Astrocyte (in vitro differentiated cells and primary cell): ENCODE results near the gene MS4A4E. TPM values are rescaled to one million over a fixed set of nuclear protein-coding genes. Genes with fewer than 3 reads are reported as not detected.
A peak's percentile ranks its signal among the peaks of the same experiment; 100 is the strongest.
"Not testable (repeated sequence)": the region's sequence is repeated elsewhere in the genome, so short reads cannot be mapped to it uniquely, and the experiment has no call there.

ENCODE experiments used
- DNase-seq: peaks from one replicate; pipeline ENCODE4 v3.0.0-alpha.2; 2010; ENCODE audit warnings: low read depth
- FAIRE-seq: peaks from 2 replicates; lab custom pipeline; 2011; peaks lifted over from hg19 to GRCh38; lab: Jason Lieb, UNC
- H2AFZ ChIP-seq: 2 replicates; pipeline ENCODE4 v1.6.0; 2012; ENCODE audit warnings: low read depth, low read length, inconsistent platforms
- H3K27ac ChIP-seq: 2 replicates; pipeline ENCODE4 v1.5.1; 2011; ENCODE audit warnings: low read depth, low read length, inconsistent platforms
- H3K27me3 ChIP-seq: 2 replicates; pipeline ENCODE4 v1.6.0; 2011; ENCODE audit warnings: low read length, inconsistent platforms; ENCODE audit not compliant: insufficient read depth
- H3K36me3 ChIP-seq: 2 replicates; pipeline ENCODE4 v1.5.1; 2011; ENCODE audit warnings: low read length, inconsistent platforms; ENCODE audit not compliant: insufficient read depth
- H3K4me1 ChIP-seq: 2 replicates; pipeline ENCODE4 v1.5.1; 2011; ENCODE audit warnings: low read length, inconsistent platforms; ENCODE audit not compliant: insufficient read depth
- H3K4me2 ChIP-seq: 2 replicates; pipeline ENCODE4 v1.6.0; 2012; ENCODE audit warnings: low read length, inconsistent platforms
- H3K4me3 ChIP-seq: 2 replicates; pipeline ENCODE4 v1.5.1; 2011; ENCODE audit warnings: low read depth, mild to moderate bottlenecking, low read length, inconsistent platforms; ENCODE audit not compliant: insufficient read depth
- H3K79me2 ChIP-seq: 2 replicates; pipeline ENCODE4 v1.6.0; 2012; ENCODE audit warnings: mild to moderate bottlenecking, low read length, inconsistent platforms; ENCODE audit not compliant: insufficient read depth
- H3K9ac ChIP-seq: 2 replicates; pipeline ENCODE4 v1.6.0; 2012; ENCODE audit warnings: mild to moderate bottlenecking, low read length, inconsistent platforms
- H3K9me3 ChIP-seq: 2 replicates; pipeline ENCODE4 v1.5.1; 2012; ENCODE audit warnings: low read depth, mild to moderate bottlenecking, low read length, inconsistent platforms; ENCODE audit not compliant: insufficient read depth
- H4K20me1 ChIP-seq: 2 replicates; pipeline ENCODE4 v1.6.0; 2012; ENCODE audit warnings: low read length, inconsistent platforms; ENCODE audit not compliant: insufficient read depth
- H3K27ac Mint-ChIP-seq: one replicate; pipeline ENCODE4 v1.8.0; 2021; ENCODE audit warnings: mild to moderate bottlenecking, mixed read lengths; ENCODE audit not compliant: unreplicated experiment
- H3K27me3 Mint-ChIP-seq: one replicate; pipeline ENCODE4 v1.8.0; 2021; ENCODE audit warnings: low read depth, mixed read lengths; ENCODE audit not compliant: unreplicated experiment
- H3K36me3 Mint-ChIP-seq: one replicate; pipeline ENCODE4 v1.8.0; 2021; ENCODE audit warnings: low read depth, mixed read lengths; ENCODE audit not compliant: unreplicated experiment
- H3K4me1 Mint-ChIP-seq: one replicate; pipeline ENCODE4 v1.8.0; 2021; ENCODE audit warnings: low read depth, mixed read lengths; ENCODE audit not compliant: unreplicated experiment
- H3K4me3 Mint-ChIP-seq: one replicate; pipeline ENCODE4 v1.8.0; 2021; ENCODE audit warnings: mild to moderate bottlenecking, moderate library complexity, mixed read lengths; ENCODE audit not compliant: unreplicated experiment
- H3K9me3 Mint-ChIP-seq: one replicate; pipeline ENCODE4 v1.8.0; 2021; ENCODE audit warnings: mild to moderate bottlenecking, mixed read lengths; ENCODE audit not compliant: unreplicated experiment
- EZH2 ChIP-seq: IDR thresholded peaks from 2 replicates; pipeline ENCODE4 v1.6.1; 2012; ENCODE audit warnings: mild to moderate bottlenecking, low read length, inconsistent platforms; ENCODE audit not compliant: insufficient read depth
- total RNA-seq: library from RNA; stranded (reverse); gene quantifications from 2 replicates; pipeline ENCODE4 v1.2.1, GENCODE V29; 2021
- TF ChIP-seq, protein P1 (sequence below): IDR thresholded peaks from 2 replicates; pipeline ENCODE4 v1.5.1; 2011; ENCODE audit warnings: low read depth, mild to moderate bottlenecking, inconsistent platforms, low read length, moderate library complexity; ENCODE audit not compliant: insufficient read depth

MS4A4E gene
- total RNA-seq, 1 donor from 2014 or later, result not detected

DNA sequence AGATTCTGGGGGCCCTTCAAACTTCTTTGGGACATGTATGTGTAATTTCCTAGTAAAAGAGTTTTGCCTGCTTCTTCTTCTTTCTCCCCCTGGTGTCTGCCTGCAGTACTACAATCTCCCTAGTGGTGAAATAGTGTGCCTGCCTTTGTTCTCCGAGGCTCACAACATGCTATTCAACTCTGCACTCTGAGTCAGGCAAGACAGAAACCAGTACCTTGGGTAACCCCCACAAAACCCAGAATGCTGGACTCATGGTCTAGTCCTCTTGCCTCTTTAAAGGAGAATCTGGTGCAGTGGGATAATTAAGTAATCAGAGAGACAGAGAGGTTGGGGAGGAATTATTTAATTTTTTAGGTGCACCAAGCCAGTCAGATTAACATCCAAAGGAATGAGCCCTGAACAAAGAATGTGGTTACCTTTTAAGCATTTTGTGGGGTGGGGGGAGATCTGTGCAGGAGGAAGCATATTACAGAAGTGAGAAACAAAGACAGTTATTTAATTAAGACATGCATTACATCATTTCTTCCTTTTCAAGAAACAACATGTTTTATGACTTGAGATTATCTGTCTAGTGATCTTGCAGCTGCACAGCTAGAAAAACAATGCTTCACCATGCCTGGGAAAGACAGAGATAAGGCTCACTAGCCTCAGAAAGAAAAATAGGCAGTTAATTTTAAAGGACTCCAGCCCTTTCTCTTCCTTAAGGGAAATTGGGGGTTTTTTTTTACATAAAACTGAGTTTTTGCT lies 49.1 kb downstream of the MS4A4E start:
- no peak overlapping the region for H3K4me3 Mint-ChIP-seq
- no peak overlapping the region for H3K27ac ChIP-seq
- peaks cover 10% of the 10 kb centered on the region for H3K4me1 Mint-ChIP-seq
- H3K9me3 ChIP-seq, result no peaks in the 10 kb centered on the region
- no peak overlapping the region for H3K4me2 ChIP-seq
- peaks cover 4% of the 10 kb centered on the region for H3K9me3 Mint-ChIP-seq
- H3K27me3 ChIP-seq, result no peaks in the 10 kb centered on the region
- H3K27ac Mint-ChIP-seq, result peak overlapping the region; percentile 28
- H3K36me3 ChIP-seq, result no peaks in the 10 kb centered on the region
- TF ChIP-seq, protein P1, sequence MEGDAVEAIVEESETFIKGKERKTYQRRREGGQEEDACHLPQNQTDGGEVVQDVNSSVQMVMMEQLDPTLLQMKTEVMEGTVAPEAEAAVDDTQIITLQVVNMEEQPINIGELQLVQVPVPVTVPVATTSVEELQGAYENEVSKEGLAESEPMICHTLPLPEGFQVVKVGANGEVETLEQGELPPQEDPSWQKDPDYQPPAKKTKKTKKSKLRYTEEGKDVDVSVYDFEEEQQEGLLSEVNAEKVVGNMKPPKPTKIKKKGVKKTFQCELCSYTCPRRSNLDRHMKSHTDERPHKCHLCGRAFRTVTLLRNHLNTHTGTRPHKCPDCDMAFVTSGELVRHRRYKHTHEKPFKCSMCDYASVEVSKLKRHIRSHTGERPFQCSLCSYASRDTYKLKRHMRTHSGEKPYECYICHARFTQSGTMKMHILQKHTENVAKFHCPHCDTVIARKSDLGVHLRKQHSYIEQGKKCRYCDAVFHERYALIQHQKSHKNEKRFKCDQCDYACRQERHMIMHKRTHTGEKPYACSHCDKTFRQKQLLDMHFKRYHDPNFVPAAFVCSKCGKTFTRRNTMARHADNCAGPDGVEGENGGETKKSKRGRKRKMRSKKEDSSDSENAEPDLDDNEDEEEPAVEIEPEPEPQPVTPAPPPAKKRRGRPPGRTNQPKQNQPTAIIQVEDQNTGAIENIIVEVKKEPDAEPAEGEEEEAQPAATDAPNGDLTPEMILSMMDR, result peak; percentile 83
- no peak for TF ChIP-seq EZH2
- no peak overlapping the region for H3K4me3 ChIP-seq
- H2AFZ ChIP-seq, result no peak overlapping the region
- no peak overlapping the region for H3K9ac ChIP-seq
- no peaks in the 10 kb centered on the region for H3K27me3 Mint-ChIP-seq
- no peaks in the 10 kb centered on the region for H4K20me1 ChIP-seq
- no peaks in the 10 kb centered on the region for H3K36me3 Mint-ChIP-seq
- H3K4me1 ChIP-seq, result no peaks in the 10 kb centered on the region
- DNase-seq (peak; percentile 0), FAIRE-seq (peak; percentile 54)
- H3K79me2 ChIP-seq, result no peaks in the 10 kb centered on the region

DNA sequence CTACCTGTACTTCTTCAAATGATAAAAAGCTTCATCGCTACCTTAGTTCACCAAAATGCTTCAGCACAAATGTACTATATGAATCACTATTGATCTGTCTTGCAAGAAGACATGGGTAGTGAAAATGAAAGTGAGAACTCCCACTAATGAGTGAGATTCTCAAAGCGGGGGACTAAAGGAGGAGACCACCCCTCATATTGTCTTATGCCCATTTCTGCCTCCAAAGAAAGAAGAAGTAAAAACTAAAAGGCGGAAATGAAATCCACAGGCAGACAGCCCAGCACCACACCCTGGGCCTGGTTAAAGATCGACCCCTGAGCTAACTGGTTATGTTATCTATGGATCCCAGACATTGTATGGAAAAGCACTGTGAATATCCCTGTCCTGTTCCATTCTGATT lies 50.4 kb downstream of the MS4A4E start:
- not testable (repeated sequence) for H3K4me3 Mint-ChIP-seq, H3K27ac Mint-ChIP-seq

DNA sequence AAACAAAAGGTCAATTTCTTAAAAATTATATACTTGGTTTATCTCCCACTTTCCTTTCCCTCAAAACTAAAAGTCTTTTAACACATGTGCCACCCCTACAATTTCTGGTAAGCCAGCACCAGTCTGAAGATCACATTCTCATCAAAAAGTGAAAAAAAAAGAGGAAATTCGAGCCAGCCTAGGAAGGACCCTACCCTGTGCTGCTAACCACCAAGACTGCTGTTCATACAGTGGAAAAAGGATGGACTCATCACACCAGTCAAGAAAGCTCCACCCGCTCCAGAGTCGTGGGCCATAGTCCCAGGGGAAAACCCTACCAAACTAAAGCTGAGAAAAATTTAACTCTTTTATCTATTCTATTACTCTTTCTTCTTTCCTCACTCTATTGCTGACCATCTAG lies 54.5 kb downstream of the MS4A4E start:
- H3K9me3 Mint-ChIP-seq, H3K27ac ChIP-seq, H3K27ac Mint-ChIP-seq, H3K79me2 ChIP-seq, H3K4me1 Mint-ChIP-seq, H3K9ac ChIP-seq, H3K27me3 Mint-ChIP-seq, H3K36me3 ChIP-seq, H3K4me3 ChIP-seq, H3K4me2 ChIP-seq, H3K36me3 Mint-ChIP-seq, H3K9me3 ChIP-seq, FAIRE-seq, H3K4me1 ChIP-seq, DNase-seq, H2AFZ ChIP-seq, H3K27me3 ChIP-seq, H3K4me3 Mint-ChIP-seq, H4K20me1 ChIP-seq: not testable (repeated sequence)

More for the DNA sequence above, 50.4 kb downstream of the MS4A4E start:
- H3K4me2 ChIP-seq, DNase-seq, H3K9me3 Mint-ChIP-seq, H3K4me1 ChIP-seq, H4K20me1 ChIP-seq, H3K79me2 ChIP-seq, H2AFZ ChIP-seq, H3K27me3 Mint-ChIP-seq, FAIRE-seq, H3K4me3 ChIP-seq, H3K36me3 ChIP-seq, H3K36me3 Mint-ChIP-seq, H3K9me3 ChIP-seq, H3K9ac ChIP-seq, H3K27me3 ChIP-seq, H3K27ac ChIP-seq: not testable (repeated sequence)
- peaks cover 10% of the 10 kb centered on the region for H3K4me1 Mint-ChIP-seq

DNA sequence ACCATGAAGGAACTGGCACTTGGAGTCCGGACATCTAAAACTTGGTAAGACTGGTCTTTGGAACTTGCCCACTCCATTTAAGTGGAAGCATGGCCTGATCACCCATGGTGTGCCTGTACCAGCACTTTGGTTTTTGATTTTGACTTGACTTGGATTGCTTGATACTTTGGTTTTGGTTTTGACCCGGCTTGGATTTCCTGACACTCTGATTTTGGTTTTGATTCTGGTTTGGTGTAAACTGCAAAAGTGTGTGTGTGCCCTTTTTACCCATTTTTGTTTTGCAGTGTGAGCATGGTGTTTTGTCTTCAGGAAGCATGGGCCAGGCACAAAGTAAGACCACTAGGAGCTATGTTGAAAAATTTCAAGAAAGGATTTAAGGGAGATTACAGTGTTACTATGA lies 56.8 kb downstream of the MS4A4E start:
- not testable (repeated sequence) for H3K27ac ChIP-seq, H3K9me3 Mint-ChIP-seq, H3K4me3 ChIP-seq, H3K27me3 Mint-ChIP-seq, H4K20me1 ChIP-seq, H3K4me3 Mint-ChIP-seq, H3K79me2 ChIP-seq, H3K27ac Mint-ChIP-seq, H3K4me1 ChIP-seq, H3K4me1 Mint-ChIP-seq, DNase-seq, H3K36me3 ChIP-seq, FAIRE-seq, H2AFZ ChIP-seq, H3K9me3 ChIP-seq, H3K4me2 ChIP-seq, H3K9ac ChIP-seq, H3K36me3 Mint-ChIP-seq, H3K27me3 ChIP-seq

DNA sequence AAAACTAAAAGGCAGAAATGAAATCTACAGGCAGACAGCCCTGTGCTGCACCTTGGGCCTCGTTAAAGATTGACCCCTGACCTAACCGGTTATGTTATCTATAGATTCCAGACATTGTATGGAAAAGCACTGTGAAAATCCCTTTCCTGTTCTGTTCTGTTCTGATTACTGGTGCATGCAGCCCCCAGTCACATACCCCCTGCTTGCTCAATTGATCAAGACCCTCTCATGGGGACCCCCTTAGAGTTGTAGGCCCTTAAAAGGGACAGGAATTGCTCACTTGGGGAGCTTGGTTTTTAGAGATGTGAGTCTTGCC lies 57.5 kb downstream of the MS4A4E start:
- FAIRE-seq, H3K4me1 Mint-ChIP-seq, H3K9ac ChIP-seq, H3K79me2 ChIP-seq, H3K9me3 ChIP-seq, H3K4me3 ChIP-seq, H4K20me1 ChIP-seq, DNase-seq, H3K27me3 ChIP-seq, H3K4me2 ChIP-seq, H2AFZ ChIP-seq, H3K36me3 Mint-ChIP-seq, H3K4me1 ChIP-seq, H3K27ac ChIP-seq, H3K27ac Mint-ChIP-seq, H3K36me3 ChIP-seq, H3K9me3 Mint-ChIP-seq, H3K27me3 Mint-ChIP-seq, H3K4me3 Mint-ChIP-seq: not testable (repeated sequence)
